K562 (cell line): ENCODE data around the gene NCBP2. TPM values are rescaled to one million over a fixed set of nuclear protein-coding genes. Genes with fewer than 3 reads are reported as not detected.

ENCODE experiments used
- ELF2 ChIP-seq: fragments of 250-450 bp; sonication (Bioruptor Pico); IDR thresholded peaks from 2 replicates; pipeline ENCODE4 v1.5.0; 2021; ENCODE audit warnings: mild to moderate bottlenecking
- IFI16 ChIP-seq: fragments of 250-450 bp; sonication (Bioruptor Pico); IDR thresholded peaks from 2 replicates; pipeline ENCODE4 v2.1.2; 2022; ENCODE audit warnings: mild to moderate bottlenecking, inconsistent platforms
- MAFF ChIP-seq: IDR thresholded peaks from 2 replicates; pipeline ENCODE4 v1.6.1; 2012; ENCODE audit warnings: low read length, improper control_type of control experiment
- NFXL1 ChIP-seq: fragments of 450-650 bp; formaldehyde crosslinking; IDR thresholded peaks from 2 replicates; pipeline ENCODE4 v1.4.0; 2021; ENCODE audit warnings: mild to moderate bottlenecking
- SREBF2 ChIP-seq: sonication (generic); formaldehyde crosslinking; IDR thresholded peaks from 2 replicates; pipeline ENCODE4 v1.4.0; 2020; ENCODE audit warnings: mild to moderate bottlenecking, missing genetic modification reagents
- TBL1XR1 ChIP-seq, 2 experiments: IDR thresholded peaks; 2 replicates each; pipeline ENCODE4 v1.6.1; 2012; ENCODE audit warnings: improper control_type of control experiment in 2 of 2, low read length in 2 of 2, mild to moderate bottlenecking in 1 of 2
- U2AF2 ChIP-seq: fragments of 200-400 bp; formaldehyde crosslinking; optimal IDR thresholded peaks from 2 replicates; pipeline ENCODE3; 2017; ENCODE audit warnings: low read depth, mild to moderate bottlenecking, low read length
- YY1 ChIP-seq, 3 experiments: IDR thresholded peaks; 2 replicates each; pipeline ENCODE4 v1.6.1; 2011; ENCODE audit warnings: low read length in 2 of 3, mild to moderate bottlenecking in 2 of 3, moderate library complexity in 2 of 3, borderline replicate concordance in 1 of 3, control low read depth in 1 of 3, low read depth in 1 of 3; ENCODE audit not compliant: insufficient read depth in 3 of 3, insufficient replicate concordance in 2 of 3, control insufficient read depth in 1 of 3, insufficient read length in 1 of 3; ENCODE audit errors: extremely low read depth in 1 of 3
- ZFX ChIP-seq: sonication (generic); formaldehyde crosslinking; IDR thresholded peaks from 2 replicates; pipeline ENCODE4 v1.8.0; 2022; ENCODE audit warnings: mild to moderate bottlenecking, missing genetic modification reagents, moderate library complexity
- ZNF232 ChIP-seq: sonication (generic); formaldehyde crosslinking; IDR thresholded peaks from 2 replicates; pipeline ENCODE4 v1.8.0; 2022; ENCODE audit warnings: mild to moderate bottlenecking, missing genetic modification reagents
- ZNF79 ChIP-seq: fragments of 250-450 bp; sonication (Bioruptor Pico); IDR thresholded peaks from 2 replicates; pipeline ENCODE4 v1.4.0; 2020; ENCODE audit warnings: low read depth, mild to moderate bottlenecking, moderate library complexity
- polyA plus RNA-seq, 8 experiments: library from polyadenylated mRNA; depleted of rRNA in 4 of 8; stranded (reverse) in 5 of 8; unstranded in 3 of 8; fragments of >200 nt; fragmentation: Nextera tagmentation in 2 of 8; fragmentation: Illumina TruSeq in 1 of 8; extraction: Ambion mirVana in 2 of 8; extraction: Trizol in 1 of 8; gene quantifications; 2 replicates each; pipeline versions ENCODE4 v1.2.1 to v1.2.3, GENCODE V29; 2011 to 2014; ENCODE audit warnings: inconsistent platforms in 1 of 8, missing spikeins in 1 of 8
- total RNA-seq, 7 experiments: library from RNA; depleted of rRNA in 6 of 7; stranded (reverse); fragments of >200 nt in 6 of 7; fragmentation: Illumina TruSeq in 2 of 7; extraction: Trizol in 2 of 7; gene quantifications; 2 replicates each; pipeline versions ENCODE4 v1.2.1 to v1.2.3, GENCODE V29; 2011 to 2021; ENCODE audit warnings: low replicate concordance in 1 of 7
- TF ChIP-seq, protein P1 (sequence below): fragments of 250-450 bp; sonication (Bioruptor Pico); IDR thresholded peaks from 2 replicates; pipeline ENCODE4 v1.8.0; 2021; ENCODE audit warnings: moderate library complexity, mild to moderate bottlenecking, inconsistent platforms
- TF ChIP-seq, protein P2 (sequence below): fragments of 150-350 bp; IDR thresholded peaks from 2 replicates; pipeline ENCODE4 v1.6.1; 2014; ENCODE audit warnings: low read depth, mild to moderate bottlenecking, low read length, borderline replicate concordance
- TF ChIP-seq, protein P3 (sequence below): sonication (generic); formaldehyde crosslinking; IDR thresholded peaks from 2 replicates; pipeline ENCODE4 v1.8.1; 2023; ENCODE audit warnings: mild to moderate bottlenecking, missing genetic modification reagents
- TF ChIP-seq, protein P4 (sequence below): fragments of 450-650 bp; formaldehyde crosslinking; IDR thresholded peaks from 2 replicates; pipeline ENCODE4 v1.4.0; 2020; ENCODE audit warnings: mild to moderate bottlenecking, moderate library complexity
- TF ChIP-seq, protein P5 (sequence below): fragments of 250-450 bp; sonication (Bioruptor Pico); IDR thresholded peaks from 2 replicates; pipeline ENCODE4 v1.8.0; 2022; ENCODE audit warnings: moderate library complexity, mild to moderate bottlenecking, inconsistent platforms
- TF ChIP-seq, protein P6 (sequence below): sonication (generic); formaldehyde crosslinking; IDR thresholded peaks from 2 replicates; pipeline ENCODE4 v1.8.0; 2022; ENCODE audit warnings: mild to moderate bottlenecking, missing genetic modification reagents

NCBP2 gene
- total and polyA plus RNA-seq, 9 of the 15 experiments (the other 6 are each of a cell fraction or from before 2014, with no cell fraction given), result 56.4 to 102 (median 82.3) TPM

DNA sequence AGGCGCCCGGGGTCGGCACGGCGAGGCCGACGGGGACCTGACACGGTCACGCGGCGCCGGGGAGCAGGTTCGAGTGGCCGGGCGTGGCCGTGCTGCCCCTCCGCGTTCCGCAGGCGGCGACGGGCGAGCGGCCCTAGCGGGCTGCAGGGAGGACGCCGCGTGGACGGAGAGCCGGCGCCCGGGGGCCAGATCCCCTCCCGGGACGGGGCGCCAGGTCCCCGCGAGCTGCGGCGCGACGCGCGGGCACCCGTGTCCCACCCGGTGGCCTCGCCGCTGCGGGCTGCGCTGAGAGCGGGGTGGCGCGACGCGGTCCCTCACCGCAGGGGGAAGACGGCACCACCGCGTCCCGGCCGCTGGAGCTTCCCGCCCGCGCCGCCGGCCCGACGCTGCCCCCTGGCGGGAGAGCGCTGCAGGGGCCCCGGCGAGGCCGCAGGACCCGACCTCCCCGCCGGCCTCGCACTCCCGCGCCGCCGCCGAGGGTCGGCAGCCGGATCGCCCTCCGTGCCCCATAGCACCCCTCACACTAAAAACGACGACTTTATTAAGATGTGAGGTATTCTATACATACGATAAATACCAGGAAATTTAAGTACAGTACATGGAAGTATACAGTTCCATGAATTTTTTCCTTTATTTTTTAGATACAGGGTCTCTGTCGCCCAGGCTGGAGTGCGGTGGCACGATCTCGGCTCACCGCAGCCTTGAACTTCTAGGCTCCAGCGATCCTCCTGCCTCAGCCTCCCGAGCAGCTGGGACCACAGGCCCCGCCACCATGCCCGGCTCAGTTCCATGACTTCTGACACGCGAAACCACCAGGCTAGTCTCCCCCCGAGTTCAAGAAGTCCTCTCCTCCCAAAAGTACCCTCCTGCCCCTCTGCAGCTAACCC is 27.6 kb upstream of the NCBP2 start (continued):
- TF ChIP-seq ZFX (CRISPR knock-in tag) (peak; percentile 57), NFXL1 (CRISPR knock-in tag) (no peak), MAFF (no peak), TBL1XR1 (IDR thresholded peaks at IDR 0.05; ENCODE audit: low read length in 2 of 2) (no peak; a peak in 1 of 4 replicates), U2AF2 (no peak), ZNF232 (no peak), IFI16 (CRISPR knock-in tag) (no peak), YY1 (IDR thresholded peaks at IDR 0.05; ENCODE audit: borderline replicate concordance in 1 of 3, control insufficient read depth in 1 of 3, extremely low read depth in 1 of 3, insufficient read depth in 3 of 3, insufficient read length in 1 of 3, insufficient replicate concordance in 2 of 3, low read depth in 1 of 3, low read length in 2 of 3) (peak in 1 of 3 experiments; percentile 65), ZNF79 (CRISPR knock-in tag) (no peak), SREBF2 (CRISPR knock-in tag) (no peak), ELF2 (CRISPR knock-in tag) (no peak)
- TF ChIP-seq, protein P1, sequence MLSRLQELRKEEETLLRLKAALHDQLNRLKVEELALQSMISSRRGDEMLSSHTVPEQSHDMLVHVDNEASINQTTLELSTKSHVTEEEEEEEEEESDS, result no peak
- TF ChIP-seq, protein P2, sequence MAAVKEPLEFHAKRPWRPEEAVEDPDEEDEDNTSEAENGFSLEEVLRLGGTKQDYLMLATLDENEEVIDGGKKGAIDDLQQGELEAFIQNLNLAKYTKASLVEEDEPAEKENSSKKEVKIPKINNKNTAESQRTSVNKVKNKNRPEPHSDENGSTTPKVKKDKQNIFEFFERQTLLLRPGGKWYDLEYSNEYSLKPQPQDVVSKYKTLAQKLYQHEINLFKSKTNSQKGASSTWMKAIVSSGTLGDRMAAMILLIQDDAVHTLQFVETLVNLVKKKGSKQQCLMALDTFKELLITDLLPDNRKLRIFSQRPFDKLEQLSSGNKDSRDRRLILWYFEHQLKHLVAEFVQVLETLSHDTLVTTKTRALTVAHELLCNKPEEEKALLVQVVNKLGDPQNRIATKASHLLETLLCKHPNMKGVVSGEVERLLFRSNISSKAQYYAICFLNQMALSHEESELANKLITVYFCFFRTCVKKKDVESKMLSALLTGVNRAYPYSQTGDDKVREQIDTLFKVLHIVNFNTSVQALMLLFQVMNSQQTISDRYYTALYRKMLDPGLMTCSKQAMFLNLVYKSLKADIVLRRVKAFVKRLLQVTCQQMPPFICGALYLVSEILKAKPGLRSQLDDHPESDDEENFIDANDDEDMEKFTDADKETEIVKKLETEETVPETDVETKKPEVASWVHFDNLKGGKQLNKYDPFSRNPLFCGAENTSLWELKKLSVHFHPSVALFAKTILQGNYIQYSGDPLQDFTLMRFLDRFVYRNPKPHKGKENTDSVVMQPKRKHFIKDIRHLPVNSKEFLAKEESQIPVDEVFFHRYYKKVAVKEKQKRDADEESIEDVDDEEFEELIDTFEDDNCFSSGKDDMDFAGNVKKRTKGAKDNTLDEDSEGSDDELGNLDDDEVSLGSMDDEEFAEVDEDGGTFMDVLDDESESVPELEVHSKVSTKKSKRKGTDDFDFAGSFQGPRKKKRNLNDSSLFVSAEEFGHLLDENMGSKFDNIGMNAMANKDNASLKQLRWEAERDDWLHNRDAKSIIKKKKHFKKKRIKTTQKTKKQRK, result no peak
- TF ChIP-seq, protein P3, sequence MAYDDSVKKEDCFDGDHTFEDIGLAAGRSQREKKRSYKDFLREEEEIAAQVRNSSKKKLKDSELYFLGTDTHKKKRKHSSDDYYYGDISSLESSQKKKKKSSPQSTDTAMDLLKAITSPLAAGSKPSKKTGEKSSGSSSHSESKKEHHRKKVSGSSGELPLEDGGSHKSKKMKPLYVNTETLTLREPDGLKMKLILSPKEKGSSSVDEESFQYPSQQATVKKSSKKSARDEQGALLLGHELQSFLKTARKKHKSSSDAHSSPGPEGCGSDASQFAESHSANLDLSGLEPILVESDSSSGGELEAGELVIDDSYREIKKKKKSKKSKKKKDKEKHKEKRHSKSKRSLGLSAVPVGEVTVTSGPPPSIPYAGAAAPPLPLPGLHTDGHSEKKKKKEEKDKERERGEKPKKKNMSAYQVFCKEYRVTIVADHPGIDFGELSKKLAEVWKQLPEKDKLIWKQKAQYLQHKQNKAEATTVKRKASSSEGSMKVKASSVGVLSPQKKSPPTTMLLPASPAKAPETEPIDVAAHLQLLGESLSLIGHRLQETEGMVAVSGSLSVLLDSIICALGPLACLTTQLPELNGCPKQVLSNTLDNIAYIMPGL, result peak; percentile 94
- TF ChIP-seq, protein P4, sequence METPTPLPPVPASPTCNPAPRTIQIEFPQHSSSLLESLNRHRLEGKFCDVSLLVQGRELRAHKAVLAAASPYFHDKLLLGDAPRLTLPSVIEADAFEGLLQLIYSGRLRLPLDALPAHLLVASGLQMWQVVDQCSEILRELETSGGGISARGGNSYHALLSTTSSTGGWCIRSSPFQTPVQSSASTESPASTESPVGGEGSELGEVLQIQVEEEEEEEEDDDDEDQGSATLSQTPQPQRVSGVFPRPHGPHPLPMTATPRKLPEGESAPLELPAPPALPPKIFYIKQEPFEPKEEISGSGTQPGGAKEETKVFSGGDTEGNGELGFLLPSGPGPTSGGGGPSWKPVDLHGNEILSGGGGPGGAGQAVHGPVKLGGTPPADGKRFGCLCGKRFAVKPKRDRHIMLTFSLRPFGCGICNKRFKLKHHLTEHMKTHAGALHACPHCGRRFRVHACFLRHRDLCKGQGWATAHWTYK (CRISPR knock-in tag), result 0 out of 2 replicates have a peak, but pooled peaks have one; percentile 79
- TF ChIP-seq, protein P5, sequence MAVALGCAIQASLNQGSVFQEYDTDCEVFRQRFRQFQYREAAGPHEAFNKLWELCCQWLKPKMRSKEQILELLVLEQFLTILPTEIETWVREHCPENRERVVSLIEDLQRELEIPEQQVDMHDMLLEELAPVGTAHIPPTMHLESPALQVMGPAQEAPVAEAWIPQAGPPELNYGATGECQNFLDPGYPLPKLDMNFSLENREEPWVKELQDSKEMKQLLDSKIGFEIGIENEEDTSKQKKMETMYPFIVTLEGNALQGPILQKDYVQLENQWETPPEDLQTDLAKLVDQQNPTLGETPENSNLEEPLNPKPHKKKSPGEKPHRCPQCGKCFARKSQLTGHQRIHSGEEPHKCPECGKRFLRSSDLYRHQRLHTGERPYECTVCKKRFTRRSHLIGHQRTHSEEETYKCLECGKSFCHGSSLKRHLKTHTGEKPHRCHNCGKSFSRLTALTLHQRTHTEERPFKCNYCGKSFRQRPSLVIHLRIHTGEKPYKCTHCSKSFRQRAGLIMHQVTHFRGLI (CRISPR knock-in tag), result no peak
- TF ChIP-seq, protein P6, sequence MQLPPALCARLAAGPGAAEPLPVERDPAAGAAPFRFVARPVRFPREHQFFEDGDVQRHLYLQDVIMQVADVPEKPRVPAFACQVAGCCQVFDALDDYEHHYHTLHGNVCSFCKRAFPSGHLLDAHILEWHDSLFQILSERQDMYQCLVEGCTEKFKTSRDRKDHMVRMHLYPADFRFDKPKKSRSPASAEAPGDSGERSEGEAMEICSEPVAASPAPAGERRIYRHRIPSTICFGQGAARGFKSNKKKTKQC (CRISPR knock-in tag), result no peak; the same call in 1 of the 2 replicates
